GM19023 (cell line): ENCODE measurements around the gene PTPRG.

ENCODE experiments used
- ATAC-seq: cut with Tn5 transposase; IDR thresholded peaks from one replicate; pipeline ENCODE4 v1.9.1; 2021; ENCODE audit warnings: mild to moderate bottlenecking, moderate library complexity; ENCODE audit not compliant: unreplicated experiment

PTPRG gene

GRCh38 chr3:61789861-61790260, 228.5 kb downstream of the PTPRG start:
- ATAC-seq: no peak

- ATAC-seq: no peak
Observed at GRCh38 chr3:61790411-61790810, 229.0 kb downstream of the PTPRG start.

GRCh38 chr3:61793056-61793455, 231.7 kb downstream of the PTPRG start:
- no peak for ATAC-seq

- ATAC-seq: no peak
Observed at GRCh38 chr3:61793521-61793920, 232.2 kb downstream of the PTPRG start.

GRCh38 chr3:61794341-61794740, 233.0 kb downstream of the PTPRG start:
- no peak for ATAC-seq

GRCh38 chr3:61794961-61795360, 233.6 kb downstream of the PTPRG start:
- ATAC-seq: no peak

- no peak for ATAC-seq
Observed at GRCh38 chr3:61796088-61796680, 234.8 kb downstream of the PTPRG start.

- ATAC-seq: no peak
Observed at GRCh38 chr3:61796911-61797310, 235.5 kb downstream of the PTPRG start.

- ATAC-seq: no peak
Observed at GRCh38 chr3:61802772-61803171, 241.4 kb downstream of the PTPRG start.

GRCh38 chr3:61803983-61804382, 242.6 kb downstream of the PTPRG start:
- no peak for ATAC-seq

- no peak for ATAC-seq
Observed at GRCh38 chr3:61804782-61805181, 243.4 kb downstream of the PTPRG start.

- ATAC-seq: no peak
Observed at GRCh38 chr3:61805510-61806080, 244.2 kb downstream of the PTPRG start.

- ATAC-seq: no peak
Observed at GRCh38 chr3:61806810-61807209, 245.4 kb downstream of the PTPRG start.

- ATAC-seq: no peak
Observed at GRCh38 chr3:61807865-61808276, 246.5 kb downstream of the PTPRG start.

GRCh38 chr3:61808526-61808925, 247.2 kb downstream of the PTPRG start:
- no peak for ATAC-seq

GRCh38 chr3:61808999-61809398, 247.6 kb downstream of the PTPRG start:
- ATAC-seq: no peak

GRCh38 chr3:61809879-61810278, 248.5 kb downstream of the PTPRG start:
- ATAC-seq: no peak

GRCh38 chr3:61810953-61811497, 249.7 kb downstream of the PTPRG start:
- ATAC-seq: no peak

GRCh38 chr3:61811652-61812051, 250.3 kb downstream of the PTPRG start:
- no peak for ATAC-seq

GRCh38 chr3:61812085-61812484, 250.7 kb downstream of the PTPRG start:
- no peak for ATAC-seq

GRCh38 chr3:61812517-61812916, 251.1 kb downstream of the PTPRG start:
- no peak for ATAC-seq

- ATAC-seq: no peak
Observed at GRCh38 chr3:61813636-61814035, 252.3 kb downstream of the PTPRG start.

- ATAC-seq: no peak
Observed at GRCh38 chr3:61814674-61815073, 253.3 kb downstream of the PTPRG start.
